Keratinocyte (primary cell): ENCODE measurements around the gene PMF1. TPM values are rescaled to one million over a fixed set of nuclear protein-coding genes. Genes with fewer than 3 reads are reported as not detected.
A peak's percentile ranks its signal among the peaks of the same experiment; 100 is the strongest.

ENCODE experiments used
- DNase-seq: peaks from one replicate; pipeline ENCODE4 v3.0.0-alpha.2; 2011; ENCODE audit warnings: low read depth, missing footprints, low spot score
- FAIRE-seq: peaks from 2 replicates; lab custom pipeline; 2011; peaks lifted over from hg19 to GRCh38; lab: Jason Lieb, UNC
- H2AFZ ChIP-seq: 2 replicates; pipeline ENCODE4 v1.6.0; 2012; ENCODE audit warnings: low read length, control low read depth, inconsistent platforms; ENCODE audit not compliant: control insufficient read depth
- H3K27ac ChIP-seq: 2 replicates; pipeline ENCODE4 v1.5.1; 2011; ENCODE audit warnings: low read length; ENCODE audit not compliant: control insufficient read depth, insufficient read depth
- H3K27me3 ChIP-seq: 3 replicates; pipeline ENCODE4 v1.6.0; 2011; ENCODE audit warnings: low read length; ENCODE audit not compliant: control insufficient read depth, insufficient read depth; ENCODE audit errors: extremely low read depth
- H3K36me3 ChIP-seq, 2 experiments: 2 replicates in 1 of 2; 3 replicates in 1 of 2; pipeline ENCODE4 v1.5.1; 2011; ENCODE audit warnings: low read length in 2 of 2, mild to moderate bottlenecking in 1 of 2; ENCODE audit not compliant: control insufficient read depth in 2 of 2, insufficient read depth in 2 of 2; ENCODE audit errors: extremely low read depth in 1 of 2
- H3K4me1 ChIP-seq: 3 replicates; pipeline ENCODE4 v1.5.1; 2011; ENCODE audit warnings: low read length; ENCODE audit not compliant: control insufficient read depth, insufficient read depth; ENCODE audit errors: extremely low read depth
- H3K4me2 ChIP-seq: 3 replicates; pipeline ENCODE4 v1.6.0; 2011; ENCODE audit warnings: low read depth, low read length; ENCODE audit not compliant: control insufficient read depth, insufficient read depth; ENCODE audit errors: extremely low read depth
- H3K4me3 ChIP-seq, 3 experiments: fragments of 200-600 bp in 1 of 3; sonication (generic) in 1 of 3; 2 replicates in 2 of 3; 3 replicates in 1 of 3; pipeline ENCODE4 v1.5.1; 2011 to 2016; ENCODE audit warnings: low read length in 3 of 3, mild to moderate bottlenecking in 3 of 3, control low read depth in 2 of 3, inconsistent platforms in 1 of 3, low read depth in 1 of 3, mixed read lengths in 1 of 3, mixed run types in 1 of 3, moderate library complexity in 1 of 3; ENCODE audit not compliant: control insufficient read depth in 2 of 3, insufficient read depth in 2 of 3; ENCODE audit errors: extremely low read depth in 1 of 3
- H3K79me2 ChIP-seq: 2 replicates; pipeline ENCODE4 v1.6.0; 2012; ENCODE audit warnings: low read length; ENCODE audit not compliant: control insufficient read depth, insufficient read depth
- H3K9ac ChIP-seq: 3 replicates; pipeline ENCODE4 v1.6.0; 2011; ENCODE audit warnings: low read length; ENCODE audit not compliant: control insufficient read depth, insufficient read depth; ENCODE audit errors: extremely low read depth
- H3K9me1 ChIP-seq: 3 replicates; pipeline ENCODE4 v1.6.0; 2011; ENCODE audit warnings: low read length; ENCODE audit not compliant: control insufficient read depth, insufficient read depth; ENCODE audit errors: extremely low read depth
- H3K9me3 ChIP-seq: 2 replicates; pipeline ENCODE4 v1.5.1; 2012; ENCODE audit warnings: low read depth, low read length; ENCODE audit not compliant: control insufficient read depth
- H4K20me1 ChIP-seq: 3 replicates; pipeline ENCODE4 v1.6.0; 2011; ENCODE audit warnings: low read length; ENCODE audit not compliant: control insufficient read depth, insufficient read depth; ENCODE audit errors: extremely low read depth
- EZH2 ChIP-seq: IDR thresholded peaks from one replicate; pipeline ENCODE4 v1.6.1; 2012; ENCODE audit warnings: inconsistent platforms, mild to moderate bottlenecking, low read length, moderate library complexity
- dilution Hi-C: fragments of 300-500 bp; cut with MboI; formaldehyde crosslinking; loops from one replicate; pipeline ENCODE4 v1.7.0; 2020; ENCODE audit warnings: low sequenced_read_pairs; ENCODE audit not compliant: extremely low pct_ligation_motif_present
- polyA plus RNA-seq, 5 experiments: library from polyadenylated mRNA; depleted of rRNA in 3 of 5; stranded (reverse) in 3 of 5; stranded (forward) in 1 of 5; unstranded in 1 of 5; fragments of >200 nt; gene quantifications; 1 replicate in 1 of 5; 2 replicates in 3 of 5; 3 replicates in 1 of 5; pipeline versions ENCODE4 v1.2.1 to v1.2.3, GENCODE V29; 2011 to 2012; ENCODE audit warnings: missing spikeins in 2 of 5, low read depth in 1 of 5, low replicate concordance in 1 of 5
- TF ChIP-seq, protein P1 (sequence below), 3 experiments: IDR thresholded peaks in 1 of 3; conservative IDR thresholded peaks in 1 of 3; optimal IDR thresholded peaks in 1 of 3; 2 replicates in 2 of 3; 3 replicates in 1 of 3; pipeline versions ENCODE3 to v1.5.1; 2011; ENCODE audit warnings: low read length in 3 of 3, mild to moderate bottlenecking in 3 of 3, moderate library complexity in 2 of 3, control low read depth in 1 of 3, inconsistent platforms in 1 of 3; ENCODE audit not compliant: insufficient read depth in 2 of 3; ENCODE audit errors: extremely low read depth in 1 of 3

The PMF1 gene
- polyA plus RNA-seq, 1 donor (not counting 4 experiments of a cell fraction or from before 2014, with no cell fraction given), result 41.0 TPM

DNA sequence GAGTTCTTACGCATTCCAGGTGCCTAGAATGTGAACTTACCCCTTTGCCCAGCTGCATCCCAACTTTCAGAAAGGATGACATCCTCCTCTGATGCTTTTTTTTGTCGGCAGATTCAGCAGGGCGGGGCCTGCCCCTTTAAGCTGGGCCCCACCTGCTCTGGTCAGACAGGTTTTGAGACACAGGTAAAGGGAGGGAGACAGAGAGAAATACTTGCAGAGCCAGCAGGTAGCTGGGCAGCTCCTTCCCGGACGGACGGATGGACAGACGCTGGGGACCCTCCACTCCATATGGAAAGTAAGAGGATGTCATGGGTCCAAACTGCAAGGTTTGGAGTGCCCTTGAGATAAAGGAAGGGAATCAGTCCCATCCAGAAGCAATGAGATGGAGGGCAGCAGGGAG lies 71.3 kb downstream of the PMF1 start, which contains the start of gene TMEM79:
Gene TMEM79 (plus strand): TSS at position 214 of the 400 bp plus-strand sequence. CDS start 902 bp downstream, outside the sequence.
- FAIRE-seq, result peak; percentile 49
- Histone ChIP-seq H3K36me3 (peaks cover 4% of the 10 kb centered on the region in 2 experiments), H3K9me3 (no peaks in the 10 kb centered on the region)

DNA sequence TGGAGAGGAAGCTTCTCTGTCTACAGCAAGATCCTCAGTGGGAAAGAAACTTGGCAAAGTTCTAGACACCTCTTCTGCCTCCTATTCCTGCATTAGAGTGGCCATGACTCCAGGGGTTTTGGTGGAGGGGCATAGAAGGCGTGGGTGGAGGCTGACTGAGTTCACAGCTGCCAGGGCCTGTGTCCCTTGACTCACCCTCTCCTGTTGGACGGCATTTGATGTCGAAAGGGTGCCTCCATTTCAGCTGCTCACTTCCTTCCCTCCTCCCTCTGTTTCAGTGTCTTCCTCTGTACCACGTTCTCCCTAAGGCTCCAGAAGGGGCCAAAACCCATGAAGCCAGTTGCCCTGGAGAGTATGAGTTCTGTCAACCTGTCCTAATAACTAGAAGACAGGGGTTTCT lies 72.0 kb downstream of the PMF1 start:
- peaks cover 4 to 6% of the 10 kb centered on the region in 2 experiments for H3K36me3 ChIP-seq
- DNase-seq (no peak), FAIRE-seq (peak; percentile 44)
- peak overlapping the region; percentile 99 for H3K4me2 ChIP-seq
- dilution Hi-C loops, result no loop called here
- no peaks in the 10 kb centered on the region for H3K27me3 ChIP-seq
- no peak for TF ChIP-seq EZH2
- TF ChIP-seq, protein P1, sequence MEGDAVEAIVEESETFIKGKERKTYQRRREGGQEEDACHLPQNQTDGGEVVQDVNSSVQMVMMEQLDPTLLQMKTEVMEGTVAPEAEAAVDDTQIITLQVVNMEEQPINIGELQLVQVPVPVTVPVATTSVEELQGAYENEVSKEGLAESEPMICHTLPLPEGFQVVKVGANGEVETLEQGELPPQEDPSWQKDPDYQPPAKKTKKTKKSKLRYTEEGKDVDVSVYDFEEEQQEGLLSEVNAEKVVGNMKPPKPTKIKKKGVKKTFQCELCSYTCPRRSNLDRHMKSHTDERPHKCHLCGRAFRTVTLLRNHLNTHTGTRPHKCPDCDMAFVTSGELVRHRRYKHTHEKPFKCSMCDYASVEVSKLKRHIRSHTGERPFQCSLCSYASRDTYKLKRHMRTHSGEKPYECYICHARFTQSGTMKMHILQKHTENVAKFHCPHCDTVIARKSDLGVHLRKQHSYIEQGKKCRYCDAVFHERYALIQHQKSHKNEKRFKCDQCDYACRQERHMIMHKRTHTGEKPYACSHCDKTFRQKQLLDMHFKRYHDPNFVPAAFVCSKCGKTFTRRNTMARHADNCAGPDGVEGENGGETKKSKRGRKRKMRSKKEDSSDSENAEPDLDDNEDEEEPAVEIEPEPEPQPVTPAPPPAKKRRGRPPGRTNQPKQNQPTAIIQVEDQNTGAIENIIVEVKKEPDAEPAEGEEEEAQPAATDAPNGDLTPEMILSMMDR (optimal IDR thresholded peaks at IDR 0.05 in 1 of 3, IDR thresholded peaks at IDR 0.05 in 1 of 3, conservative IDR thresholded peaks at IDR 0.05 in 1 of 3; ENCODE audit: extremely low read depth in 1 of 3, insufficient read depth in 2 of 3, low read length in 3 of 3), result no peak
- H3K9me1 ChIP-seq, result no peaks in the 10 kb centered on the region
- H4K20me1 ChIP-seq, result no peaks in the 10 kb centered on the region
- H3K4me3 ChIP-seq, result peak overlapping the region; percentile 42 to 89 (median 85)
- H3K9ac ChIP-seq, result peak overlapping the region; percentile 45
- H3K79me2 ChIP-seq, result peaks cover 41% of the 10 kb centered on the region
- H3K9me3 ChIP-seq, result no peaks in the 10 kb centered on the region
- peak overlapping the region; percentile 55 for H2AFZ ChIP-seq
- peaks cover 33% of the 10 kb centered on the region for H3K4me1 ChIP-seq
- H3K27ac ChIP-seq, result peak overlapping the region; percentile 50

More for the DNA sequence above, 71.3 kb downstream of the PMF1 start, which contains the start of gene TMEM79:
- Histone ChIP-seq H3K4me2 (peak within 1 kb of the TSS; percentile 99), H3K79me2 (peaks cover 47% of the 10 kb centered on the region), H3K4me1 (peaks cover 33% of the 10 kb centered on the region), H3K9me1 (no peaks in the 10 kb centered on the region), H3K4me3 (peak within 1 kb of the TSS; percentile 54 to 89 (median 85)), H3K9ac (peak within 1 kb of the TSS; percentile 92), H2AFZ (peak within 1 kb of the TSS; percentile 100), H4K20me1 (no peaks in the 10 kb centered on the region), H3K27ac (peak within 1 kb of the TSS; percentile 80), H3K27me3 (no peaks in the 10 kb centered on the region)
- dilution Hi-C loops, result no loop called here
- DNase-seq, result no peak
- TF ChIP-seq, protein P1 (optimal IDR thresholded peaks at IDR 0.05 in 1 of 3, IDR thresholded peaks at IDR 0.05 in 1 of 3, conservative IDR thresholded peaks at IDR 0.05 in 1 of 3; ENCODE audit: extremely low read depth in 1 of 3, insufficient read depth in 2 of 3, low read length in 3 of 3), result no peak
- no peak for TF ChIP-seq EZH2
